Nephron progenitor cell (in vitro differentiated cells): Measurements from ENCODE around the gene DNAJC11.
"Not testable (repeated sequence)": the region's sequence is repeated elsewhere in the genome, so short reads cannot be mapped to it uniquely, and the experiment has no call there.

Experiments used
- DNase-seq: peaks from one replicate; pipeline ENCODE4 v3.0.0; 2021
- H3K27ac Mint-ChIP-seq: 2 replicates; pipeline ENCODE4 v1.8.0; 2021; ENCODE audit warnings: mild to moderate bottlenecking, moderate library complexity, mixed read lengths
- H3K27me3 Mint-ChIP-seq: 2 replicates; pipeline ENCODE4 v1.8.0; 2021; ENCODE audit warnings: mild to moderate bottlenecking, low read depth, mixed read lengths; ENCODE audit not compliant: poor library complexity
- H3K36me3 Mint-ChIP-seq: 2 replicates; pipeline ENCODE4 v1.8.0; 2021; ENCODE audit warnings: low read depth, mixed read lengths
- H3K4me1 Mint-ChIP-seq: 2 replicates; pipeline ENCODE4 v1.8.0; 2021; ENCODE audit warnings: mixed read lengths
- H3K4me3 Mint-ChIP-seq: 2 replicates; pipeline ENCODE4 v1.8.0; 2021; ENCODE audit warnings: mild to moderate bottlenecking, moderate library complexity, mixed read lengths
- H3K9me3 Mint-ChIP-seq: 2 replicates; pipeline ENCODE4 v1.8.0; 2021; ENCODE audit warnings: mild to moderate bottlenecking, moderate library complexity, mixed read lengths
- CTCF ChIP-seq: fragments of 200-600 bp; sonication (generic); IDR thresholded peaks from 2 replicates; pipeline ENCODE4 v1.5.0; 2021; ENCODE audit warnings: antibody characterized with exemption

The DNAJC11 gene

GRCh38 chr1:6701437-6702153, at the start of gene DNAJC11:
Gene DNAJC11, minus strand, starts transcription at chr1:6701816. Its CDS starts 16 bp downstream, at chr1:6701800.
- peaks cover 44% of the 10 kb centered on the region for H3K4me1 Mint-ChIP-seq
- H3K27me3 Mint-ChIP-seq, result peaks cover 15% of the 10 kb centered on the region
- peak; percentile 89 for DNase-seq
- H3K36me3 Mint-ChIP-seq, result no peaks in the 10 kb centered on the region
- peak within 1 kb of the TSS; percentile 99 for H3K27ac Mint-ChIP-seq
- peak within 1 kb of the TSS; percentile 94 for H3K4me3 Mint-ChIP-seq
- no peaks in the 10 kb centered on the region for H3K9me3 Mint-ChIP-seq
- peak; percentile 53 for TF ChIP-seq CTCF

- Mint-ChIP-seq H3K27ac (no peak overlapping the region), H3K4me3 (no peak overlapping the region), H3K27me3 (peaks cover 32% of the 10 kb centered on the region), H3K36me3 (no peaks in the 10 kb centered on the region), H3K9me3 (peaks cover 8% of the 10 kb centered on the region), H3K4me1 (peaks cover 7% of the 10 kb centered on the region)
- DNase-seq, result no peak
- no peak for TF ChIP-seq CTCF
Measured at GRCh38 chr1:6750490-6750889, 48.9 kb upstream of the DNAJC11 start.

GRCh38 chr1:6747674-6748073, 46.1 kb upstream of the DNAJC11 start:
- H3K9me3 Mint-ChIP-seq, result peaks cover 8% of the 10 kb centered on the region
- H3K27ac Mint-ChIP-seq, result no peak overlapping the region
- no peak for TF ChIP-seq CTCF
- H3K4me3 Mint-ChIP-seq, result no peak overlapping the region
- DNase-seq, result no peak
- peaks cover 12% of the 10 kb centered on the region for H3K4me1 Mint-ChIP-seq
- H3K27me3 Mint-ChIP-seq, result peaks cover 39% of the 10 kb centered on the region
- H3K36me3 Mint-ChIP-seq, result no peaks in the 10 kb centered on the region

GRCh38 chr1:6745073-6745472, 43.5 kb upstream of the DNAJC11 start:
- Mint-ChIP-seq H3K27me3 (peaks cover 32% of the 10 kb centered on the region), H3K4me3 (no peak overlapping the region), H3K27ac (no peak overlapping the region), H3K4me1 (peaks cover 5% of the 10 kb centered on the region), H3K36me3 (no peaks in the 10 kb centered on the region), H3K9me3 (peaks cover 12% of the 10 kb centered on the region)
- no peak for DNase-seq
- TF ChIP-seq CTCF, result no peak

GRCh38 chr1:6743189-6744101, 41.8 kb upstream of the DNAJC11 start:
- no peak for TF ChIP-seq CTCF
- no peak overlapping the region for H3K4me3 Mint-ChIP-seq
- H3K36me3 Mint-ChIP-seq, result no peaks in the 10 kb centered on the region
- H3K27ac Mint-ChIP-seq, result peak overlapping the region; percentile 75
- peaks cover 4% of the 10 kb centered on the region for H3K9me3 Mint-ChIP-seq
- peak; percentile 14 for DNase-seq
- peaks cover 5% of the 10 kb centered on the region for H3K4me1 Mint-ChIP-seq
- peaks cover 19% of the 10 kb centered on the region for H3K27me3 Mint-ChIP-seq

GRCh38 chr1:6742676-6743188, 41.1 kb upstream of the DNAJC11 start:
- H3K27ac Mint-ChIP-seq, H3K4me1 Mint-ChIP-seq, DNase-seq, H3K9me3 Mint-ChIP-seq, H3K4me3 Mint-ChIP-seq, H3K36me3 Mint-ChIP-seq: not testable (repeated sequence)
- H3K27me3 Mint-ChIP-seq, result peaks cover 15% of the 10 kb centered on the region
